Astrocyte (in vitro differentiated cells and primary cell): ENCODE data around the gene SCN1B. TPM values are rescaled to one million over a fixed set of nuclear protein-coding genes. Genes with fewer than 3 reads are reported as not detected.

ENCODE experiments used
- DNase-seq: peaks from one replicate; pipeline ENCODE4 v3.0.0-alpha.2; 2010; ENCODE audit warnings: low read depth
- FAIRE-seq: peaks from 2 replicates; lab custom pipeline; 2011; peaks lifted over from hg19 to GRCh38; lab: Jason Lieb, UNC
- H2AFZ ChIP-seq: 2 replicates; pipeline ENCODE4 v1.6.0; 2012; ENCODE audit warnings: low read depth, low read length, inconsistent platforms
- H3K27ac ChIP-seq: 2 replicates; pipeline ENCODE4 v1.5.1; 2011; ENCODE audit warnings: low read depth, low read length, inconsistent platforms
- H3K27me3 ChIP-seq: 2 replicates; pipeline ENCODE4 v1.6.0; 2011; ENCODE audit warnings: low read length, inconsistent platforms; ENCODE audit not compliant: insufficient read depth
- H3K36me3 ChIP-seq: 2 replicates; pipeline ENCODE4 v1.5.1; 2011; ENCODE audit warnings: low read length, inconsistent platforms; ENCODE audit not compliant: insufficient read depth
- H3K4me1 ChIP-seq: 2 replicates; pipeline ENCODE4 v1.5.1; 2011; ENCODE audit warnings: low read length, inconsistent platforms; ENCODE audit not compliant: insufficient read depth
- H3K4me2 ChIP-seq: 2 replicates; pipeline ENCODE4 v1.6.0; 2012; ENCODE audit warnings: low read length, inconsistent platforms
- H3K4me3 ChIP-seq: 2 replicates; pipeline ENCODE4 v1.5.1; 2011; ENCODE audit warnings: low read depth, mild to moderate bottlenecking, low read length, inconsistent platforms; ENCODE audit not compliant: insufficient read depth
- H3K79me2 ChIP-seq: 2 replicates; pipeline ENCODE4 v1.6.0; 2012; ENCODE audit warnings: mild to moderate bottlenecking, low read length, inconsistent platforms; ENCODE audit not compliant: insufficient read depth
- H3K9ac ChIP-seq: 2 replicates; pipeline ENCODE4 v1.6.0; 2012; ENCODE audit warnings: mild to moderate bottlenecking, low read length, inconsistent platforms
- H3K9me3 ChIP-seq: 2 replicates; pipeline ENCODE4 v1.5.1; 2012; ENCODE audit warnings: low read depth, mild to moderate bottlenecking, low read length, inconsistent platforms; ENCODE audit not compliant: insufficient read depth
- H4K20me1 ChIP-seq: 2 replicates; pipeline ENCODE4 v1.6.0; 2012; ENCODE audit warnings: low read length, inconsistent platforms; ENCODE audit not compliant: insufficient read depth
- H3K27ac Mint-ChIP-seq: one replicate; pipeline ENCODE4 v1.8.0; 2021; ENCODE audit warnings: mild to moderate bottlenecking, mixed read lengths; ENCODE audit not compliant: unreplicated experiment
- H3K27me3 Mint-ChIP-seq: one replicate; pipeline ENCODE4 v1.8.0; 2021; ENCODE audit warnings: low read depth, mixed read lengths; ENCODE audit not compliant: unreplicated experiment
- H3K36me3 Mint-ChIP-seq: one replicate; pipeline ENCODE4 v1.8.0; 2021; ENCODE audit warnings: low read depth, mixed read lengths; ENCODE audit not compliant: unreplicated experiment
- H3K4me1 Mint-ChIP-seq: one replicate; pipeline ENCODE4 v1.8.0; 2021; ENCODE audit warnings: low read depth, mixed read lengths; ENCODE audit not compliant: unreplicated experiment
- H3K4me3 Mint-ChIP-seq: one replicate; pipeline ENCODE4 v1.8.0; 2021; ENCODE audit warnings: mild to moderate bottlenecking, moderate library complexity, mixed read lengths; ENCODE audit not compliant: unreplicated experiment
- H3K9me3 Mint-ChIP-seq: one replicate; pipeline ENCODE4 v1.8.0; 2021; ENCODE audit warnings: mild to moderate bottlenecking, mixed read lengths; ENCODE audit not compliant: unreplicated experiment
- CTCF ChIP-seq: IDR thresholded peaks from 2 replicates; pipeline ENCODE4 v1.5.1; 2011; ENCODE audit warnings: low read depth, mild to moderate bottlenecking, inconsistent platforms, low read length, moderate library complexity; ENCODE audit not compliant: insufficient read depth
- EZH2 ChIP-seq: IDR thresholded peaks from 2 replicates; pipeline ENCODE4 v1.6.1; 2012; ENCODE audit warnings: mild to moderate bottlenecking, low read length, inconsistent platforms; ENCODE audit not compliant: insufficient read depth
- total RNA-seq: library from RNA; stranded (reverse); gene quantifications from 2 replicates; pipeline ENCODE4 v1.2.1, GENCODE V29; 2021

SCN1B gene
- total RNA-seq, 1 donor from 2014 or later, result 3.0 TPM

- peaks cover 2% of the 10 kb centered on the region for H3K27me3 Mint-ChIP-seq
- H3K27me3 ChIP-seq, result no peaks in the 10 kb centered on the region
- H3K36me3 Mint-ChIP-seq, result no peaks in the 10 kb centered on the region
- H3K4me1 ChIP-seq, result no peaks in the 10 kb centered on the region
- H3K9me3 Mint-ChIP-seq, result peaks cover 3% of the 10 kb centered on the region
- no peak overlapping the region for H3K27ac ChIP-seq
- H3K4me3 ChIP-seq, result no peak overlapping the region
- H3K27ac Mint-ChIP-seq, result no peak overlapping the region
- H3K4me3 Mint-ChIP-seq, result no peak overlapping the region
- H3K4me1 Mint-ChIP-seq, result no peaks in the 10 kb centered on the region
- DNase-seq, result peak; percentile 27
- H3K4me2 ChIP-seq, result no peak overlapping the region
- no peak overlapping the region for H2AFZ ChIP-seq
- no peak overlapping the region for H3K9ac ChIP-seq
- no peak for TF ChIP-seq CTCF
- no peak for TF ChIP-seq EZH2
- H4K20me1 ChIP-seq, result no peaks in the 10 kb centered on the region
- H3K79me2 ChIP-seq, result no peaks in the 10 kb centered on the region
- FAIRE-seq, result no peak
- no peaks in the 10 kb centered on the region for H3K9me3 ChIP-seq
- H3K36me3 ChIP-seq, result no peaks in the 10 kb centered on the region
Measured at GRCh38 chr19:34985249-34986022, 44.8 kb upstream of the SCN1B start.

DNA sequence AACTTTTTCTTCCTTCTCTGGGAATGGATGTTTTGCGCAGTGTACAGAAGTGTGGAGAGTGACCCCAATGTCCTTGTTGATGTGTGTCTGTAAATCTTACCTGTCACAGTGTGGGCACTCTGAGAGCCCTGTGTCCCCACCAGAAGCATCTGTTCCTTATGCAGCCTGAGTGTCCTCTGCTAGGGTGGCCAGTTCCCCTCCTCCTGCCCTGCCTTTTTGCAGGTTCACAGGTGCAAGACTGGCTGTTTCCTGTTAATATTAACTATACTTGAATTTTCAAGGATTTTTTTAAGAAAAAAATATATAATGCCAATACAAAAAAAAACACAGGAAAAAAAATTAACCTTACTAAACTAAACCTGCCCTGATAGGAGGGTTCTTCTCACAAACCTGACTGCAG is 42.2 kb upstream of the SCN1B start:
- Histone ChIP-seq H3K9me3 (no peaks in the 10 kb centered on the region), H3K4me1 (no peaks in the 10 kb centered on the region), H3K36me3 (no peaks in the 10 kb centered on the region), H3K9ac (no peak overlapping the region), H3K4me2 (no peak overlapping the region), H2AFZ (no peak overlapping the region), H3K27ac (no peak overlapping the region), H4K20me1 (no peaks in the 10 kb centered on the region), H3K27me3 (no peaks in the 10 kb centered on the region), H3K4me3 (no peak overlapping the region), H3K79me2 (no peaks in the 10 kb centered on the region)
- Mint-ChIP-seq H3K36me3 (no peaks in the 10 kb centered on the region), H3K4me3 (no peak overlapping the region), H3K27ac (no peak overlapping the region), H3K27me3 (peaks cover 2% of the 10 kb centered on the region), H3K9me3 (peaks cover 3% of the 10 kb centered on the region), H3K4me1 (no peaks in the 10 kb centered on the region)
- TF ChIP-seq EZH2, result no peak
- TF ChIP-seq CTCF, result no peak
- DNase-seq (no peak), FAIRE-seq (no peak)

- peaks cover 2% of the 10 kb centered on the region for H3K27me3 Mint-ChIP-seq
- no peak overlapping the region for H3K27ac Mint-ChIP-seq
- TF ChIP-seq CTCF (no peak), EZH2 (no peak)
Measured at GRCh38 chr19:34989298-34989697, 41.0 kb upstream of the SCN1B start.

More at GRCh38 chr19:34989298-34989697, 41.0 kb upstream of the SCN1B start:
- DNase-seq, result no peak
- Histone ChIP-seq H3K9ac (no peak overlapping the region), H3K9me3 (no peaks in the 10 kb centered on the region), H3K4me2 (no peak overlapping the region), H3K36me3 (no peaks in the 10 kb centered on the region), H4K20me1 (no peaks in the 10 kb centered on the region), H3K4me1 (no peaks in the 10 kb centered on the region), H3K4me3 (no peak overlapping the region), H2AFZ (no peak overlapping the region), H3K27me3 (no peaks in the 10 kb centered on the region), H3K27ac (no peak overlapping the region), H3K79me2 (no peaks in the 10 kb centered on the region)
- Mint-ChIP-seq H3K9me3 (peaks cover 7% of the 10 kb centered on the region), H3K4me1 (no peaks in the 10 kb centered on the region), H3K4me3 (no peak overlapping the region), H3K36me3 (no peaks in the 10 kb centered on the region)
- no peak for FAIRE-seq
